CD14-positive monocyte (primary cell): ENCODE data around the gene ACAD8. TPM values are rescaled to one million over a fixed set of nuclear protein-coding genes. Genes with fewer than 3 reads are reported as not detected.

ENCODE experiments used
- DNase-seq, 3 donors: peaks; one replicate each; pipeline ENCODE4 v3.0.0-alpha.2; 2011 to 2022
- H2AFZ ChIP-seq: 2 replicates; pipeline ENCODE4 v1.6.0; 2012; ENCODE audit warnings: mild to moderate bottlenecking, low read depth, low read length, inconsistent platforms; ENCODE audit not compliant: insufficient read depth, poor library complexity, severe bottlenecking
- H3K27ac ChIP-seq, 2 donors: 1 replicate in 1 of 2; 2 replicates in 1 of 2; pipeline ENCODE4 v1.5.1; 2012 to 2013; ENCODE audit warnings: low read length in 2 of 2, control low read depth in 1 of 2, inconsistent platforms in 1 of 2, low read depth in 1 of 2, mild to moderate bottlenecking in 1 of 2
- H3K27me3 ChIP-seq, 2 donors: one replicate each; pipeline versions ENCODE4 v1.6.0 to v1.6.1; 2011 to 2013; ENCODE audit warnings: low read length in 2 of 2; ENCODE audit not compliant: control insufficient read depth in 2 of 2, insufficient read depth in 2 of 2
- H3K36me3 ChIP-seq, 2 donors: replicated peaks in 1 of 2; 1 replicate in 1 of 2; 2 replicates in 1 of 2; pipeline versions ENCODE4 v1.5.1 to v1.6.1; 2012 to 2013; ENCODE audit warnings: low read length in 2 of 2, control low read depth in 1 of 2, inconsistent platforms in 1 of 2, mild to moderate bottlenecking in 1 of 2; ENCODE audit not compliant: insufficient read depth in 2 of 2, control insufficient read depth in 1 of 2
- H3K4me1 ChIP-seq, 2 donors: 1 replicate in 1 of 2; 2 replicates in 1 of 2; pipeline versions ENCODE4 v1.5.1 to v1.6.1; 2012 to 2013; ENCODE audit warnings: low read length in 2 of 2, control low read depth in 1 of 2, inconsistent platforms in 1 of 2, mild to moderate bottlenecking in 1 of 2, moderate library complexity in 1 of 2; ENCODE audit not compliant: insufficient read depth in 2 of 2, control insufficient read depth in 1 of 2
- H3K4me2 ChIP-seq: replicated peaks from 2 replicates; pipeline ENCODE3; 2012; ENCODE audit warnings: low read length, moderate library complexity, mild to moderate bottlenecking; ENCODE audit not compliant: poor library complexity, severe bottlenecking; ENCODE audit errors: extremely low read depth
- H3K4me3 ChIP-seq, 3 experiments: fragments of 200-600 bp in 1 of 3; sonication (generic) in 1 of 3; replicated peaks in 1 of 3; 1 replicate in 2 of 3; 2 replicates in 1 of 3; pipeline ENCODE4 v1.5.1; 2011 to 2013; ENCODE audit warnings: low read length in 3 of 3, mild to moderate bottlenecking in 3 of 3, control low read depth in 2 of 3, low read depth in 2 of 3, inconsistent platforms in 1 of 3, moderate library complexity in 1 of 3
- H3K79me2 ChIP-seq: 2 replicates; pipeline ENCODE4 v1.6.0; 2012; ENCODE audit warnings: mild to moderate bottlenecking, control low read depth, inconsistent platforms, low read length, moderate library complexity; ENCODE audit not compliant: insufficient read depth
- H3K9ac ChIP-seq: 2 replicates; pipeline ENCODE4 v1.6.0; 2017; ENCODE audit warnings: low read length, mild to moderate bottlenecking; ENCODE audit not compliant: insufficient read depth, poor library complexity, severe bottlenecking
- H3K9me3 ChIP-seq, 2 donors: replicated peaks in 1 of 2; 1 replicate in 1 of 2; 2 replicates in 1 of 2; pipeline versions ENCODE4 v1.5.1 to v1.6.1; 2012 to 2013; ENCODE audit warnings: low read length in 2 of 2, control low read depth in 1 of 2; ENCODE audit not compliant: control insufficient read depth in 1 of 2, insufficient read depth in 1 of 2
- H4K20me1 ChIP-seq: 2 replicates; pipeline ENCODE4 v1.6.0; 2012; ENCODE audit warnings: mild to moderate bottlenecking, low read length, control low read depth, moderate library complexity; ENCODE audit not compliant: insufficient read depth
- H3K27ac Mint-ChIP-seq, 7 donors: one replicate each; pipeline ENCODE4 v1.8.0; 2020; ENCODE audit warnings: mild to moderate bottlenecking in 7 of 7, mixed read lengths in 7 of 7, moderate library complexity in 6 of 7, inconsistent platforms in 2 of 7
- H3K27me3 Mint-ChIP-seq, 3 donors: one replicate each; pipeline ENCODE4 v1.8.0; 2021 to 2022; ENCODE audit warnings: low read depth in 3 of 3, mild to moderate bottlenecking in 3 of 3, mixed read lengths in 3 of 3, moderate library complexity in 3 of 3, inconsistent platforms in 1 of 3
- H3K36me3 Mint-ChIP-seq, 2 donors: one replicate each; pipeline ENCODE4 v1.8.0; 2020; ENCODE audit warnings: mixed read lengths in 2 of 2, inconsistent platforms in 1 of 2, mild to moderate bottlenecking in 1 of 2
- H3K4me1 Mint-ChIP-seq: one replicate; pipeline ENCODE4 v1.8.0; 2020; ENCODE audit warnings: mild to moderate bottlenecking, mixed read lengths
- H3K4me3 Mint-ChIP-seq, 2 donors: one replicate each; pipeline ENCODE4 v1.8.0; 2020; ENCODE audit warnings: mild to moderate bottlenecking in 2 of 2, mixed read lengths in 2 of 2, moderate library complexity in 1 of 2
- H3K9me3 Mint-ChIP-seq, 7 donors: one replicate each; pipeline ENCODE4 v1.8.0; 2020 to 2022; ENCODE audit warnings: mixed read lengths in 7 of 7, mild to moderate bottlenecking in 6 of 7, moderate library complexity in 6 of 7, inconsistent platforms in 2 of 7
- CTCF ChIP-seq: fragments of 200-600 bp; IDR thresholded peaks from one replicate; pipeline ENCODE4 v1.8.0; 2022; ENCODE audit warnings: antibody characterized with exemption, mild to moderate bottlenecking
- WGBS: methylation state at CpG from one replicate; pipeline ENCODE4 v1.1.5; 2013; ENCODE audit warnings: missing lambda C conversion rate; ENCODE audit not compliant: insufficient coverage; 5-methylcytosine and 5-hydroxymethylcytosine counted together
- intact Hi-C, 2 donors: fragments of 100-400 bp; cut with micrococcal nuclease; formaldehyde crosslinking; loops; one replicate each; pipeline versions ENCODE4 v1.15.0 to v1.15.1; 2023
- polyA plus RNA-seq, 3 donors: library from polyadenylated mRNA; depleted of rRNA in 1 of 3; unstranded in 2 of 3; stranded (reverse) in 1 of 3; fragments of 300-500 nt in 2 of 3; fragments of >200 nt in 1 of 3; fragmentation: Illumina TruSeq in 2 of 3; gene quantifications; 1 replicate in 2 of 3; 2 replicates in 1 of 3; pipeline ENCODE4 v1.2.3, GENCODE V29; 2012 to 2021

Gene ACAD8
- polyA plus RNA-seq, 3 donors: 16.7 to 37.2 (median 19.3) TPM

GRCh38 chr11:134238956-134239355, 14.4 kb upstream of the ACAD8 start:
- 100% methylated on average over 1 of the region's 5 CpGs for WGBS
- H3K4me3 Mint-ChIP-seq: no peak overlapping the region
- H3K27ac Mint-ChIP-seq: peak overlapping the region in 1 of 7 donors; percentile 3
- peaks cover 18% of the 10 kb centered on the region for H4K20me1 ChIP-seq
- H3K4me1 ChIP-seq: no peaks in the 10 kb centered on the region
- no peak for DNase-seq
- H3K79me2 ChIP-seq: peaks cover 3% of the 10 kb centered on the region
- H3K9ac ChIP-seq: no peak overlapping the region
- H3K9me3 ChIP-seq: no peaks in the 10 kb centered on the region
- H3K36me3 ChIP-seq: peaks cover 66 to 91% of the 10 kb centered on the region in 2 donors
- H3K27me3 Mint-ChIP-seq: no peaks in the 10 kb centered on the region
- no peaks in the 10 kb centered on the region for H3K4me1 Mint-ChIP-seq
- no peaks in the 10 kb centered on the region for H3K27me3 ChIP-seq
- H3K27ac ChIP-seq: no peak overlapping the region
- no peaks in the 10 kb centered on the region for H3K9me3 Mint-ChIP-seq
- H3K4me2 ChIP-seq: no peak overlapping the region
- H3K4me3 ChIP-seq: no peak overlapping the region
- peaks cover 79 to 93% of the 10 kb centered on the region in 2 donors for H3K36me3 Mint-ChIP-seq
- no peak for TF ChIP-seq CTCF
- intact Hi-C loops: no loop called here
- H2AFZ ChIP-seq: no peak overlapping the region

- TF ChIP-seq CTCF: no peak
- H4K20me1 ChIP-seq: peaks cover 7% of the 10 kb centered on the region
- intact Hi-C loops: no loop called here
- H3K27me3 ChIP-seq: no peaks in the 10 kb centered on the region
- H3K4me3 ChIP-seq: no peak overlapping the region
- no peak overlapping the region for H3K9ac ChIP-seq
- no peaks in the 10 kb centered on the region for H3K9me3 ChIP-seq
- peaks cover 72 to 95% of the 10 kb centered on the region in 2 donors for H3K36me3 ChIP-seq
- Mint-ChIP-seq H3K9me3 (no peaks in the 10 kb centered on the region), H3K36me3 (peaks cover 83 to 95% of the 10 kb centered on the region in 2 donors), H3K27ac (no peak overlapping the region), H3K4me3 (no peak overlapping the region), H3K4me1 (no peaks in the 10 kb centered on the region), H3K27me3 (no peaks in the 10 kb centered on the region)
- no peaks in the 10 kb centered on the region for H3K79me2 ChIP-seq
- WGBS: no CpG with 5 or more reads among the region's 6 CpGs
- no peak for DNase-seq
- H3K4me2 ChIP-seq: no peak overlapping the region
- H2AFZ ChIP-seq: no peak overlapping the region
- no peak overlapping the region for H3K27ac ChIP-seq
- H3K4me1 ChIP-seq: no peaks in the 10 kb centered on the region
Observed at GRCh38 chr11:134240592-134240991, 12.8 kb upstream of the ACAD8 start.
